GM23338 (cell line): ENCODE results near the gene MALRD1.

ENCODE experiments used
- CREB1 ChIP-seq: fragments of 250-450 bp; sonication (Bioruptor Pico); IDR thresholded peaks from 2 replicates; pipeline ENCODE4 v1.5.0; 2020; ENCODE audit warnings: low read depth, mild to moderate bottlenecking, moderate library complexity
- CTCF ChIP-seq, 2 experiments: fragments of 200-600 bp in 1 of 2; sonication (generic) in 1 of 2; conservative IDR thresholded peaks; 2 replicates each; pipeline versions ENCODE4 v1.5.1 to v1.6.1; 2016 to 2017; ENCODE audit warnings: antibody characterized with exemption in 2 of 2, low read depth in 2 of 2, mild to moderate bottlenecking in 2 of 2, moderate library complexity in 1 of 2

GRCh38 chr10:19580691-19581090, 532.1 kb downstream of the MALRD1 start:
- no peak for TF ChIP-seq CREB1 (CRISPR knock-in tag)
- no peak for TF ChIP-seq CTCF (conservative IDR thresholded peaks at IDR 0.05; ENCODE audit: low read depth in 2 of 2)
